NCI-H524 treated with DMSO at 0.1 percent for 48 hours (cell line): ENCODE data around the gene EME1.

Experiments
- DNase-seq: peaks from one replicate; lab custom pipeline; 2025; lab: John Stamatoyannopoulos, UW

The EME1 gene

GRCh38 chr17:50347894-50348291 lies 25.1 kb upstream of the EME1 start:
- no peak for DNase-seq

- DNase-seq = no peak
Measured at GRCh38 chr17:50348522-50349242, 24.3 kb upstream of the EME1 start.

- DNase-seq = no peak
Measured at GRCh38 chr17:50349243-50349600, 23.8 kb upstream of the EME1 start.

GRCh38 chr17:50350733-50351132 lies 22.3 kb upstream of the EME1 start:
- DNase-seq = no peak

GRCh38 chr17:50352072-50352692 lies 20.8 kb upstream of the EME1 start:
- DNase-seq = no peak

GRCh38 chr17:50352693-50353599 lies 20.1 kb upstream of the EME1 start:
- no peak for DNase-seq

GRCh38 chr17:50353600-50354195 lies 19.3 kb upstream of the EME1 start:
- DNase-seq = no peak

GRCh38 chr17:50354198-50354597 lies 18.8 kb upstream of the EME1 start:
- DNase-seq = no peak

- no peak for DNase-seq
Measured at GRCh38 chr17:50354776-50355175, 18.3 kb upstream of the EME1 start.

GRCh38 chr17:50355336-50355700 lies 17.7 kb upstream of the EME1 start:
- DNase-seq = no peak

GRCh38 chr17:50355701-50356341 lies 17.2 kb upstream of the EME1 start:
- DNase-seq = no peak

- DNase-seq = no peak
Measured at GRCh38 chr17:50356418-50356817, 16.6 kb upstream of the EME1 start.

- no peak for DNase-seq
Measured at GRCh38 chr17:50356892-50357510, 16.0 kb upstream of the EME1 start.

- no peak for DNase-seq
Measured at GRCh38 chr17:50358177-50358576, 14.9 kb upstream of the EME1 start.

- DNase-seq = no peak
Measured at GRCh38 chr17:50359005-50359699, 13.9 kb upstream of the EME1 start.

- DNase-seq = no peak
Measured at GRCh38 chr17:50359998-50360461, 13.0 kb upstream of the EME1 start.

GRCh38 chr17:50360486-50361115 lies 12.4 kb upstream of the EME1 start:
- DNase-seq = no peak

- DNase-seq = no peak
Measured at GRCh38 chr17:50361561-50362480, 11.2 kb upstream of the EME1 start.

GRCh38 chr17:50362661-50363060 lies 10.4 kb upstream of the EME1 start:
- DNase-seq = no peak
